ENCODE results near the gene CLIC6.

CLIC6 gene

GRCh38 chr21:34702341-34703170 lies 33.8 kb downstream of the CLIC6 start:
- Histone ChIP-seq H3K36me3 (replicated peaks) (no peaks in the 10 kb centered on the region), H3K27ac (no peak overlapping the region), H3K4me3 (ENCODE audit: low read depth, low read length) (no peak overlapping the region), H3K27me3 (replicated peaks) (no peaks in the 10 kb centered on the region)
- TF ChIP-seq CTCF (IDR thresholded peaks at IDR 0.05; ENCODE audit: low read depth, low read length, missing control alignments) = no peak
- in situ Hi-C loops (cut with HindIII; ENCODE audit: low pct_ligation_motif_present, low sequenced_read_pairs) = no loop called here
- DNase-seq = peak; percentile 43

- Histone ChIP-seq H3K4me3 (ENCODE audit: low read depth, low read length) (no peak overlapping the region), H3K27ac (no peak overlapping the region), H3K27me3 (replicated peaks) (no peaks in the 10 kb centered on the region), H3K36me3 (replicated peaks) (no peaks in the 10 kb centered on the region)
- DNase-seq = no peak
- TF ChIP-seq CTCF (IDR thresholded peaks at IDR 0.05; ENCODE audit: low read depth, low read length, missing control alignments) = no peak
- in situ Hi-C loops (cut with HindIII; ENCODE audit: low pct_ligation_motif_present, low sequenced_read_pairs) = no loop called here
Measured at GRCh38 chr21:34703571-34703970, 34.8 kb downstream of the CLIC6 start.

DNA sequence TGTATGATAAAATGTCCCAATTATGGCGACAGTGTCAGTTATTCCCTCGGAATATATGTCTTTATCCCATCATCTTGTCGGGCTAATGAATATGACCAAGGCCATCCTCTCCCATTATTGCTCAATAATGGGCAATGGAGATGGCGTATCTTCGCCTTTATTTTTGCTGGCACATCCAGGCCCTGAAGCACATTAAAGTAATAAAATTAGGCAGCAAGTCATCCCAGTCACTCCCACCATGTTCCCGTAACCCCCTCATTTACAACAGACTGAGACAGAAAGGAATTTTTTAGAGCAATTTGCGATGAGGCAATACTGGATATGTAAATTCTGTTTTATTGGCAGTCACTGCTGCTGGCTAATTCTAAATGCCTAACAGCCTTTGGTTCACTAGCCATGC lies 35.3 kb downstream of the CLIC6 start:
- no peak for TF ChIP-seq CTCF (IDR thresholded peaks at IDR 0.05; ENCODE audit: low read depth, low read length, missing control alignments)
- Histone ChIP-seq H3K27me3 (replicated peaks) (no peaks in the 10 kb centered on the region), H3K36me3 (replicated peaks) (no peaks in the 10 kb centered on the region), H3K4me3 (ENCODE audit: low read depth, low read length) (no peak overlapping the region), H3K27ac (no peak overlapping the region)
- in situ Hi-C loops (cut with HindIII; ENCODE audit: low pct_ligation_motif_present, low sequenced_read_pairs) = no loop called here
- no peak for DNase-seq

DNA sequence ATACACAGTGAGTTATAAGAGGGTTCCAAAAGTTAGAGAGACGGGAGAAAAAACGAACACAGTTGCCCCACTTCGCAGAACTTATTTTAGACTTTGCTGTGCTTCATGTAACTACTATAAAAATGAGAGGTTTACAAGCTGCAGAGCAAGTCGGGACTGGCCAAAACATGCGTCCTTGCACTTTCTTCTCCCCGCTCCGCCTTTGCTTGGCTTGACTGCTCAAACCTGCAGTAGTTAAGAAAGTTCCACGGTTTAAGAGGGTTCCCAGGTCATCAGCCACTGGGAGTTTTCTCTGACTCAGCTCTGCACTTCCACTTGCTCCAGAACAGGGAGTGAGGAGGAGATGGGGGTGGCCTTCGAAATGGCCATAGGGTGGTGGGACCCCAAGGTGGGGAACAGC lies 36.2 kb downstream of the CLIC6 start:
- H3K27ac ChIP-seq = no peak overlapping the region
- no peaks in the 10 kb centered on the region for H3K36me3 ChIP-seq (replicated peaks)
- no peak overlapping the region for H3K4me3 ChIP-seq (ENCODE audit: low read depth, low read length)
- no peak for DNase-seq
- in situ Hi-C loops (cut with HindIII; ENCODE audit: low pct_ligation_motif_present, low sequenced_read_pairs) = no loop called here
- no peaks in the 10 kb centered on the region for H3K27me3 ChIP-seq (replicated peaks)
- TF ChIP-seq CTCF (IDR thresholded peaks at IDR 0.05; ENCODE audit: low read depth, low read length, missing control alignments) = no peak

DNA sequence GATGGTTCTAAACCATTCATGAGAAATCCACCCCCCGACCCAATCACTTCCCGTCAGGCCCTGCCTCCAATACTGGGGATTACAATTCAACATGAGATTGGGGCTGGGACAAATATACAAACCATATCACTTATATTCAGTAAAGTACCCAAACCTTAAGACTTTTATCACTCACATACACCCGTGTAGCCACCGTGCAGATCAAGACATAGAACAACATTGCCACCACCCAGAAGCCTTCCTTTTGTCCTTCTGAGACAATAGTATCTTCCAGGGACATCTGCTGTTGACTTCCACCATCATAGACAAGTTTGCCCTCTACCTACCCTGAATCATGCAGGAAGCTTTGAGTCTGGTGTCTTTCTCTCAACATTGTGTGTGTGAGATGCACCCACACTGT lies 37.5 kb downstream of the CLIC6 start:
- in situ Hi-C loops (cut with HindIII; ENCODE audit: low pct_ligation_motif_present, low sequenced_read_pairs) = no loop called here
- H3K36me3 ChIP-seq (replicated peaks) = no peaks in the 10 kb centered on the region
- no peak for DNase-seq
- no peak for TF ChIP-seq CTCF (IDR thresholded peaks at IDR 0.05; ENCODE audit: low read depth, low read length, missing control alignments)
- no peak overlapping the region for H3K27ac ChIP-seq
- no peak overlapping the region for H3K4me3 ChIP-seq (ENCODE audit: low read depth, low read length)
- no peaks in the 10 kb centered on the region for H3K27me3 ChIP-seq (replicated peaks)

DNA sequence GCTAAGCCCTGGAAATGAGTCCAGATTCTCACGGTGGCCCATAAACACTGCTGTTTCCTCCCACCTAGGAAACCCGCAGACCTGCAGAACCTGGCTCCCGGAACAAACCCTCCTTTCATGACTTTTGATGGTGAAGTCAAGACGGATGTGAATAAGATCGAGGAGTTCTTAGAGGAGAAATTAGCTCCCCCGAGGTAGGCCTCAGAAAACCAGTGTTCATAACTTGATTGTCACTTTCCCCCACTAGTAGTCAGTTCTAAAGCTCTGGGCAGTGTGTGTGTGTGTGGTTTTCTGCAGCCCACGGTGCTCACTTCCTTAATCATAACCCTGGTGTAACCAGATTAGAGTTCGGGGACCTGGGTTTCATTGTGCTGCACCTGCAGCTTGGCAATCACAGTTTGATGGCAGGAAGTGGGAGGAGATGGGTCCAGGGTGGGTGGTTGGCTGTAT lies 39.1 kb downstream of the CLIC6 start:
- Histone ChIP-seq H3K27ac (no peak overlapping the region), H3K36me3 (replicated peaks) (no peaks in the 10 kb centered on the region), H3K27me3 (replicated peaks) (no peaks in the 10 kb centered on the region), H3K4me3 (ENCODE audit: low read depth, low read length) (no peak overlapping the region)
- in situ Hi-C loops (cut with HindIII; ENCODE audit: low pct_ligation_motif_present, low sequenced_read_pairs) = no loop called here
- no peak for DNase-seq
- no peak for TF ChIP-seq CTCF (IDR thresholded peaks at IDR 0.05; ENCODE audit: low read depth, low read length, missing control alignments)

All from brain microvascular endothelial cell (primary cell).